Vagina (tissue), 2 donors: ENCODE measurements around the gene KIAA2012. TPM values are rescaled to one million over a fixed set of nuclear protein-coding genes. Genes with fewer than 3 reads are reported as not detected.

Source experiments
- DNase-seq, 2 donors: peaks; one replicate each; pipeline ENCODE4 v3.0.0-alpha.2; 2017; ENCODE audit errors: extremely low spot score in 2 of 2
- H3K27ac ChIP-seq: fragments of 200-600 bp; sonication (generic); one replicate; pipeline ENCODE4 v1.5.1; 2019
- H3K27me3 ChIP-seq: fragments of 200-600 bp; sonication (generic); one replicate; pipeline ENCODE4 v1.5.1; 2019
- H3K36me3 ChIP-seq, 2 donors: fragments of 200-600 bp; sonication (generic); one replicate each; pipeline ENCODE4 v1.5.1; 2017 to 2019
- H3K4me1 ChIP-seq: fragments of 200-600 bp; sonication (generic); one replicate; pipeline ENCODE4 v1.5.1; 2019
- H3K4me3 ChIP-seq, 2 donors: fragments of 200-600 bp; sonication (generic); 1 replicate in 1 of 2; 2 replicates in 1 of 2; pipeline ENCODE4 v1.5.1; 2016 to 2019
- H3K9me3 ChIP-seq: fragments of 200-600 bp; sonication (generic); one replicate; pipeline ENCODE4 v1.5.1; 2019
- CTCF ChIP-seq, 3 experiments: fragments of 450-650 bp in 2 of 3; fragments of 200-600 bp in 1 of 3; sonication (generic) in 1 of 3; IDR thresholded peaks; one replicate each; pipeline ENCODE4 v1.5.1; 2017 to 2019; ENCODE audit warnings: antibody characterized with exemption in 3 of 3, mild to moderate bottlenecking in 2 of 3, moderate library complexity in 2 of 3
- POLR2A ChIP-seq, 2 donors: fragments of 450-650 bp; IDR thresholded peaks; one replicate each; pipeline ENCODE4 v1.6.1; 2017; ENCODE audit warnings: antibody characterized with exemption in 2 of 2, mild to moderate bottlenecking in 2 of 2, moderate library complexity in 2 of 2
- POLR2AphosphoS5 ChIP-seq, 2 donors: sonication (generic); formaldehyde crosslinking; IDR thresholded peaks; one replicate each; pipeline ENCODE4 v1.9.0; 2017; ENCODE audit warnings: antibody characterized with exemption in 2 of 2, mild to moderate bottlenecking in 2 of 2, low read depth in 1 of 2; ENCODE audit not compliant: insufficient read depth in 1 of 2
- intact Hi-C: fragments of 100-400 bp; cut with DNase I; formaldehyde crosslinking; loops from one replicate; pipeline ENCODE4 v1.15.1; 2023
- total RNA-seq: library from RNA; depleted of rRNA; stranded (reverse); fragments of >200 nt; gene quantifications from one replicate; pipeline ENCODE4 v1.2.3, GENCODE V29; 2016

The KIAA2012 gene
- total RNA-seq, 1 donor from 2014 or later = not detected

GRCh38 chr2:202120828-202121227 is 47.8 kb downstream of the KIAA2012 start:
- no peak for DNase-seq
- Histone ChIP-seq H3K27ac (no peak overlapping the region), H3K36me3 (no peaks in the 10 kb centered on the region)

GRCh38 chr2:202121532-202122162 is 48.6 kb downstream of the KIAA2012 start:
- Histone ChIP-seq H3K27me3 (no peaks in the 10 kb centered on the region), H3K36me3 (no peaks in the 10 kb centered on the region), H3K4me1 (no peaks in the 10 kb centered on the region), H3K27ac (no peak overlapping the region), H3K9me3 (no peaks in the 10 kb centered on the region), H3K4me3 (no peak overlapping the region)
- no peak for TF ChIP-seq POLR2AphosphoS5 (IDR thresholded peaks at IDR 0.05; ENCODE audit: insufficient read depth in 1 of 2, low read depth in 1 of 2)
- no peak for TF ChIP-seq CTCF (IDR thresholded peaks at IDR 0.05)
- no peak for TF ChIP-seq POLR2A (IDR thresholded peaks at IDR 0.05)
- DNase-seq = no peak
- intact Hi-C loops = no loop called here

More at GRCh38 chr2:202120828-202121227, 47.8 kb downstream of the KIAA2012 start:
- TF ChIP-seq CTCF (IDR thresholded peaks at IDR 0.05) (no peak), POLR2A (IDR thresholded peaks at IDR 0.05) (no peak), POLR2AphosphoS5 (IDR thresholded peaks at IDR 0.05; ENCODE audit: insufficient read depth in 1 of 2, low read depth in 1 of 2) (no peak)
- no peaks in the 10 kb centered on the region for H3K4me1 ChIP-seq
- no peaks in the 10 kb centered on the region for H3K9me3 ChIP-seq
- H3K4me3 ChIP-seq = no peak overlapping the region
- H3K27me3 ChIP-seq = no peaks in the 10 kb centered on the region
- intact Hi-C loops = no loop called here

DNA sequence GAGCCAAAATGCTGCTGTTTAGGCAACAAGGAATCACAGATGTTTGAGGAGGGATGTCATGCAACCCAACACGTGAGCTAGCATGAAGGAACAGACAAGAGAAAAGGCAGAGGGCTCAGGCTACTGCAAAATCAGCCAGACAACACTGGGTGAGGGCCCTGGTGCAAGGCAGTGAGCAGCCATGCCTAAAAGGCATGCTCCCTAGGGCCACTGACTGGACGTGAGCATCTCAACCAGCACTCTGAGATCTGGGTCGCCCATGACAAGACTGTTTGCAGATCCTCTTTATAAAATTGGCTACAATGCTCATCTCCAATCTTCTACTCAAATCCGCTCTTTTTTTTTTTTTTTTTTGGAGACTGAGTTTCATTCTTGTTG is 49.1 kb downstream of the KIAA2012 start:
- Histone ChIP-seq H3K36me3 (no peaks in the 10 kb centered on the region), H3K4me1 (peaks cover 5% of the 10 kb centered on the region), H3K27ac (no peak overlapping the region), H3K4me3 (no peak overlapping the region), H3K27me3 (no peaks in the 10 kb centered on the region), H3K9me3 (no peaks in the 10 kb centered on the region)
- intact Hi-C loops = no loop called here
- DNase-seq = no peak
- no peak for TF ChIP-seq POLR2AphosphoS5 (IDR thresholded peaks at IDR 0.05; ENCODE audit: insufficient read depth in 1 of 2, low read depth in 1 of 2)
- TF ChIP-seq CTCF (IDR thresholded peaks at IDR 0.05) = no peak

DNA sequence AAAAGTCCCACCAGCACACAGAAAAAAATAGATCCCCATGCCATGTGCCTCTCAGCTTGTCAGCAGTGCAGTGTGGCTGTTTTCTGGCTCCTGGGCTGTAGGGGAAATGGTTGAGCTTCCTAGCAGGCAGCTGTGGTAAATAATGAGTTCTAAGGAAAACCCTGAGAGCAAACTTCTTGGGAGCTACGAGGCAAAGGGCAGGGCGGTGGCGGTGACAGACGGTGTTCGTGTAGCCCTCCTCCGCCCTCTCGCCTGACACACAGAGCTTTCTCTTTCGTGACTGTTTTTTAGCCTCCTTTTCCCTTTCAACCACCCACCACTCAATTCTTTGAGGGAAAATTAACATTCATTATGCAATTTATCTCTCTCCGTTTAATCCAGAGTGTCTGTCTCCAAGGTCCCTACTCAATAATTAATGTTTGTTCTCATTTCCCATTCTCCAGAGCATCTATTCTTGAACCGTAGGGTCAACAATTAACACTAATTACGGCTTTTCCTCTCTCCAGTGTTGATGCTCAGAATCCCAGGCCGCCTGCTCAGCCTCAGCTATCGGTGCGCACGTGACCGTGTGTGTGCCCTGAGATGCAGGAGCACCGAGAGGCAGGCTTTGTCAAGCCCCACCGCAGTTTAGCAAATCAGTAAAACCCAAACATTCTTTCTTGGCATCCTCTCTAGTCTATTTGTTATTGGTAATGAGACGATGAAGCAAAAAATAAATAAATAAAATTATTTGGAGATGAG is 50.1 kb downstream of the KIAA2012 start:
- intact Hi-C loops = no loop called here
- Histone ChIP-seq H3K4me1 (peaks cover 15% of the 10 kb centered on the region), H3K9me3 (no peaks in the 10 kb centered on the region), H3K27me3 (no peaks in the 10 kb centered on the region), H3K36me3 (no peaks in the 10 kb centered on the region), H3K4me3 (no peak overlapping the region), H3K27ac (no peak overlapping the region)
- no peak for TF ChIP-seq POLR2A (IDR thresholded peaks at IDR 0.05)
- TF ChIP-seq POLR2AphosphoS5 (IDR thresholded peaks at IDR 0.05; ENCODE audit: insufficient read depth in 1 of 2, low read depth in 1 of 2) = no peak
- TF ChIP-seq CTCF (IDR thresholded peaks at IDR 0.05) = no peak
- DNase-seq = no peak

- no peak overlapping the region for H3K27ac ChIP-seq
- intact Hi-C loops = no loop called here
- peaks cover 19% of the 10 kb centered on the region for H3K4me1 ChIP-seq
- no peaks in the 10 kb centered on the region for H3K36me3 ChIP-seq
- no peak overlapping the region for H3K4me3 ChIP-seq
- no peak for TF ChIP-seq POLR2A (IDR thresholded peaks at IDR 0.05)
- no peak for TF ChIP-seq POLR2AphosphoS5 (IDR thresholded peaks at IDR 0.05; ENCODE audit: insufficient read depth in 1 of 2, low read depth in 1 of 2)
- no peak for TF ChIP-seq CTCF (IDR thresholded peaks at IDR 0.05)
- no peak for DNase-seq
- H3K27me3 ChIP-seq = no peaks in the 10 kb centered on the region
- no peaks in the 10 kb centered on the region for H3K9me3 ChIP-seq
Observed at GRCh38 chr2:202124286-202124685, 51.2 kb downstream of the KIAA2012 start.
